Activated T-cell treated with anti-CD3 and anti-CD28 coated beads, Interleukin-2, amount 50 U/mL, for 72 hours (primary cell): ENCODE data around the gene PTPRM. TPM values are rescaled to one million over a fixed set of nuclear protein-coding genes. Genes with fewer than 3 reads are reported as not detected.
A peak's percentile ranks its signal among the peaks of the same experiment; 100 is the strongest.

Experiments used
- ATAC-seq, 2 donors: fragments of 150-1000 bp; cut with Tn5 transposase; replicated peaks in 1 of 2; 2 replicates each; pipeline ENCODE4 v1.10.0; 2021; ENCODE audit warnings: moderate library complexity in 2 of 2, mild to moderate bottlenecking in 1 of 2
- DNase-seq, 2 donors: peaks; one replicate each; pipeline ENCODE4 v3.0.0; 2021 to 2022; ENCODE audit warnings: mixed read lengths in 1 of 2
- H3K27ac Mint-ChIP-seq: one replicate; pipeline ENCODE4 v1.8.0; 2022; ENCODE audit warnings: mild to moderate bottlenecking, moderate library complexity, mixed read lengths
- H3K27me3 Mint-ChIP-seq: one replicate; pipeline ENCODE4 v1.8.0; 2022; ENCODE audit warnings: low read depth, mixed read lengths
- H3K36me3 Mint-ChIP-seq, 2 donors: one replicate each; pipeline ENCODE4 v1.8.0; 2022; ENCODE audit warnings: mixed read lengths in 2 of 2, mild to moderate bottlenecking in 1 of 2; ENCODE audit not compliant: insufficient read depth in 2 of 2
- H3K4me1 Mint-ChIP-seq: one replicate; pipeline ENCODE4 v1.8.0; 2022; ENCODE audit warnings: low read depth, mixed read lengths
- H3K4me3 Mint-ChIP-seq, 2 donors: one replicate each; pipeline ENCODE4 v1.8.0; 2022; ENCODE audit warnings: mild to moderate bottlenecking in 2 of 2, mixed read lengths in 2 of 2, moderate library complexity in 2 of 2
- H3K9me3 Mint-ChIP-seq, 2 donors: one replicate each; pipeline ENCODE4 v1.8.0; 2022; ENCODE audit warnings: mixed read lengths in 2 of 2
- total RNA-seq, 2 donors: library from RNA; stranded (reverse); gene quantifications; one replicate each; pipeline ENCODE4 v1.2.3, GENCODE V29; 2022

The PTPRM gene
- total RNA-seq, 2 donors from 2014 or later, result 6.3 to 21.3 TPM

GRCh38 chr18:8031496-8031895 is 464.4 kb downstream of the PTPRM start:
- no peak for DNase-seq

GRCh38 chr18:8034674-8035073 is 467.6 kb downstream of the PTPRM start:
- Mint-ChIP-seq H3K9me3 (peaks cover 2% of the 10 kb centered on the region in 2 donors), H3K4me1 (peaks cover 8% of the 10 kb centered on the region), H3K36me3 (peaks cover 0 to 1% of the 10 kb centered on the region in 2 donors), H3K4me3 (no peak overlapping the region), H3K27me3 (no peaks in the 10 kb centered on the region), H3K27ac (no peak overlapping the region)
- ATAC-seq, result no peak
- no peak for DNase-seq

More at GRCh38 chr18:8031496-8031895, 464.4 kb downstream of the PTPRM start:
- no peak overlapping the region for H3K4me3 Mint-ChIP-seq
- peaks cover 2 to 4% of the 10 kb centered on the region in 2 donors for H3K9me3 Mint-ChIP-seq
- ATAC-seq, result no peak
- no peaks in the 10 kb centered on the region for H3K27me3 Mint-ChIP-seq
- H3K4me1 Mint-ChIP-seq, result no peaks in the 10 kb centered on the region
- H3K36me3 Mint-ChIP-seq, result peaks cover 0 to 1% of the 10 kb centered on the region in 2 donors
- no peak overlapping the region for H3K27ac Mint-ChIP-seq

GRCh38 chr18:8036551-8036950 is 469.4 kb downstream of the PTPRM start:
- H3K27ac Mint-ChIP-seq, result no peak overlapping the region
- no peak overlapping the region for H3K4me3 Mint-ChIP-seq
- ATAC-seq (no peak), DNase-seq (no peak)
- no peaks in the 10 kb centered on the region for H3K36me3 Mint-ChIP-seq
- peaks cover 0 to 3% of the 10 kb centered on the region in 2 donors for H3K9me3 Mint-ChIP-seq
- no peaks in the 10 kb centered on the region for H3K27me3 Mint-ChIP-seq
- peaks cover 8% of the 10 kb centered on the region for H3K4me1 Mint-ChIP-seq

GRCh38 chr18:8037296-8037695 is 470.2 kb downstream of the PTPRM start:
- peak; percentile 51 to 67 for ATAC-seq
- Mint-ChIP-seq H3K9me3 (peaks cover 0 to 3% of the 10 kb centered on the region in 2 donors), H3K36me3 (no peaks in the 10 kb centered on the region), H3K27me3 (no peaks in the 10 kb centered on the region), H3K4me3 (peak overlapping the region in 1 of 2 donors; percentile 47), H3K4me1 (peaks cover 8% of the 10 kb centered on the region), H3K27ac (peak overlapping the region; percentile 45)
- DNase-seq, result no peak

GRCh38 chr18:8040021-8040420 is 472.9 kb downstream of the PTPRM start:
- DNase-seq, result no peak
- no peak overlapping the region for H3K4me3 Mint-ChIP-seq
- H3K27me3 Mint-ChIP-seq, result no peaks in the 10 kb centered on the region
- peaks cover 8% of the 10 kb centered on the region for H3K4me1 Mint-ChIP-seq
- H3K36me3 Mint-ChIP-seq, result no peaks in the 10 kb centered on the region
- peaks cover 0 to 1% of the 10 kb centered on the region in 2 donors for H3K9me3 Mint-ChIP-seq
- ATAC-seq, result no peak
- H3K27ac Mint-ChIP-seq, result no peak overlapping the region

GRCh38 chr18:8041526-8042111 is 474.5 kb downstream of the PTPRM start:
- peaks cover 0 to 1% of the 10 kb centered on the region in 2 donors for H3K9me3 Mint-ChIP-seq
- no peak overlapping the region for H3K27ac Mint-ChIP-seq
- DNase-seq (no peak), ATAC-seq (no peak)
- H3K4me1 Mint-ChIP-seq, result peaks cover 13% of the 10 kb centered on the region
- no peaks in the 10 kb centered on the region for H3K36me3 Mint-ChIP-seq
- H3K4me3 Mint-ChIP-seq, result no peak overlapping the region
- no peaks in the 10 kb centered on the region for H3K27me3 Mint-ChIP-seq

- no peaks in the 10 kb centered on the region for H3K36me3 Mint-ChIP-seq
- DNase-seq, result no peak
- peaks cover 0 to 1% of the 10 kb centered on the region in 2 donors for H3K9me3 Mint-ChIP-seq
- no peak overlapping the region for H3K27ac Mint-ChIP-seq
- peaks cover 5% of the 10 kb centered on the region for H3K4me1 Mint-ChIP-seq
- ATAC-seq, result no peak
- no peaks in the 10 kb centered on the region for H3K27me3 Mint-ChIP-seq
- peak overlapping the region in 1 of 2 donors; percentile 9 for H3K4me3 Mint-ChIP-seq
Measured at GRCh38 chr18:8044004-8044403, 476.9 kb downstream of the PTPRM start.

GRCh38 chr18:8045160-8045883 is 478.2 kb downstream of the PTPRM start:
- Mint-ChIP-seq H3K36me3 (no peaks in the 10 kb centered on the region), H3K27ac (peak overlapping the region; percentile 18), H3K9me3 (no peaks in the 10 kb centered on the region), H3K4me1 (peaks cover 5% of the 10 kb centered on the region), H3K27me3 (no peaks in the 10 kb centered on the region), H3K4me3 (peak overlapping the region in 1 of 2 donors; percentile 16)
- DNase-seq, result no peak
- ATAC-seq, result peak; percentile 39 to 45

GRCh38 chr18:8045884-8046281 is 478.8 kb downstream of the PTPRM start:
- Mint-ChIP-seq H3K36me3 (no peaks in the 10 kb centered on the region), H3K4me3 (peak overlapping the region in 1 of 2 donors; percentile 16), H3K4me1 (peaks cover 5% of the 10 kb centered on the region), H3K9me3 (no peaks in the 10 kb centered on the region), H3K27me3 (no peaks in the 10 kb centered on the region), H3K27ac (no peak overlapping the region)
- ATAC-seq (peak; percentile 79 to 83), DNase-seq (peak; percentile 48 to 54)

- H3K27me3 Mint-ChIP-seq, result no peaks in the 10 kb centered on the region
- no peaks in the 10 kb centered on the region for H3K9me3 Mint-ChIP-seq
- H3K36me3 Mint-ChIP-seq, result no peaks in the 10 kb centered on the region
- peak overlapping the region in 1 of 2 donors; percentile 16 for H3K4me3 Mint-ChIP-seq
- ATAC-seq (no peak), DNase-seq (no peak)
- peaks cover 5% of the 10 kb centered on the region for H3K4me1 Mint-ChIP-seq
- no peak overlapping the region for H3K27ac Mint-ChIP-seq
Measured at GRCh38 chr18:8046441-8046840, 479.3 kb downstream of the PTPRM start.

GRCh38 chr18:8049147-8049546 is 482.0 kb downstream of the PTPRM start:
- DNase-seq, result no peak
- no peaks in the 10 kb centered on the region for H3K9me3 Mint-ChIP-seq

GRCh38 chr18:8050616-8051329 is 483.7 kb downstream of the PTPRM start:
- Mint-ChIP-seq H3K27ac (peak overlapping the region; percentile 19), H3K4me3 (peak overlapping the region in 1 of 2 donors; percentile 41)
- peak in 1 of 2 donors; percentile 17 for ATAC-seq

More at GRCh38 chr18:8049147-8049546, 482.0 kb downstream of the PTPRM start:
- Mint-ChIP-seq H3K27me3 (no peaks in the 10 kb centered on the region), H3K4me1 (peaks cover 5% of the 10 kb centered on the region), H3K27ac (no peak overlapping the region), H3K36me3 (no peaks in the 10 kb centered on the region), H3K4me3 (no peak overlapping the region)
- ATAC-seq, result no peak

GRCh38 chr18:8051453-8051852 is 484.3 kb downstream of the PTPRM start:
- DNase-seq, result no peak
- Mint-ChIP-seq H3K36me3 (no peaks in the 10 kb centered on the region), H3K4me3 (peak overlapping the region in 1 of 2 donors; percentile 41), H3K27me3 (no peaks in the 10 kb centered on the region), H3K4me1 (no peaks in the 10 kb centered on the region), H3K27ac (peak overlapping the region; percentile 19), H3K9me3 (no peaks in the 10 kb centered on the region)
- no peak for ATAC-seq

More at GRCh38 chr18:8050616-8051329, 483.7 kb downstream of the PTPRM start:
- Mint-ChIP-seq H3K4me1 (peaks cover under 1% of the 10 kb centered on the region), H3K36me3 (no peaks in the 10 kb centered on the region), H3K27me3 (no peaks in the 10 kb centered on the region), H3K9me3 (no peaks in the 10 kb centered on the region)
- no peak for DNase-seq
